Fibroblast of villous mesenchyme (primary cell): ENCODE data around the gene STARD7. TPM values are rescaled to one million over a fixed set of nuclear protein-coding genes. Genes with fewer than 3 reads are reported as not detected.

Experiments
- DNase-seq: peaks from one replicate; pipeline ENCODE4 v3.0.0-alpha.2; 2010; ENCODE audit warnings: low read depth
- H3K4me3 ChIP-seq: 2 replicates; pipeline ENCODE4 v1.5.1; 2011; ENCODE audit warnings: low read depth, mild to moderate bottlenecking, low read length
- total RNA-seq: library from RNA; depleted of rRNA; stranded (reverse); fragments of >200 nt; gene quantifications from 2 replicates; pipeline ENCODE4 v1.2.3, GENCODE V29; 2012
- TF ChIP-seq, protein P1 (sequence below): IDR thresholded peaks from 2 replicates; pipeline ENCODE4 v1.5.1; 2012; ENCODE audit warnings: low read depth, mild to moderate bottlenecking, low read length; ENCODE audit not compliant: insufficient read depth

STARD7 gene
- total RNA-seq, 1 donor = 209 TPM

GRCh38 chr2:96175951-96176350 lies 32.7 kb downstream of the STARD7 start:
- H3K4me3 ChIP-seq = no peak overlapping the region
- TF ChIP-seq, protein P1, sequence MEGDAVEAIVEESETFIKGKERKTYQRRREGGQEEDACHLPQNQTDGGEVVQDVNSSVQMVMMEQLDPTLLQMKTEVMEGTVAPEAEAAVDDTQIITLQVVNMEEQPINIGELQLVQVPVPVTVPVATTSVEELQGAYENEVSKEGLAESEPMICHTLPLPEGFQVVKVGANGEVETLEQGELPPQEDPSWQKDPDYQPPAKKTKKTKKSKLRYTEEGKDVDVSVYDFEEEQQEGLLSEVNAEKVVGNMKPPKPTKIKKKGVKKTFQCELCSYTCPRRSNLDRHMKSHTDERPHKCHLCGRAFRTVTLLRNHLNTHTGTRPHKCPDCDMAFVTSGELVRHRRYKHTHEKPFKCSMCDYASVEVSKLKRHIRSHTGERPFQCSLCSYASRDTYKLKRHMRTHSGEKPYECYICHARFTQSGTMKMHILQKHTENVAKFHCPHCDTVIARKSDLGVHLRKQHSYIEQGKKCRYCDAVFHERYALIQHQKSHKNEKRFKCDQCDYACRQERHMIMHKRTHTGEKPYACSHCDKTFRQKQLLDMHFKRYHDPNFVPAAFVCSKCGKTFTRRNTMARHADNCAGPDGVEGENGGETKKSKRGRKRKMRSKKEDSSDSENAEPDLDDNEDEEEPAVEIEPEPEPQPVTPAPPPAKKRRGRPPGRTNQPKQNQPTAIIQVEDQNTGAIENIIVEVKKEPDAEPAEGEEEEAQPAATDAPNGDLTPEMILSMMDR = no peak
- peak; percentile 23 for DNase-seq

GRCh38 chr2:96174251-96175144 lies 34.1 kb downstream of the STARD7 start:
- TF ChIP-seq, protein P1 = peak; percentile 95
- no peak overlapping the region for H3K4me3 ChIP-seq
- DNase-seq = peak; percentile 57

DNA sequence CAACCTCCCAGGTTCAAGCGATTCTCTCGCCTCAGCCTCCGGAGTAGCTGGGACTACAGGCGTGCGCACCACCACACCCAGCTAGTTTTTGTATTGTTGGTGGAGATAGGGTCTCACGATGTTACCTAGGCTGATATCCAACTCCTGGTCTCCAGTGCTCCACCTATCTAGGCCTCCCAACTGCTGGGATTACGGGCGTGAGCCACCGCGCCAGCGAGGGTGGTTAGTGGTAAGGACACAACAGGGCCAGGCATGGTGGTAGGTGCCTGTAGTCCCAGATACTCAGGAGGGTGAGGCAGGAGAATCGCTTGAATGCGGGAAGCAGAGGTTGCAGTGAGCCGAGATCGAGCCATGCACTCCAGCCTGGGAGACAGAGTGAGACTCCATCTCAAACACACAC lies 36.8 kb downstream of the STARD7 start:
- DNase-seq = no peak
- TF ChIP-seq, protein P1 = no peak
- H3K4me3 ChIP-seq = no peak overlapping the region

GRCh38 chr2:96170626-96171025 lies 38.0 kb downstream of the STARD7 start:
- no peak overlapping the region for H3K4me3 ChIP-seq
- TF ChIP-seq, protein P1 = no peak
- no peak for DNase-seq

- no peak overlapping the region for H3K4me3 ChIP-seq
- DNase-seq = no peak
- TF ChIP-seq, protein P1 = no peak
Observed at GRCh38 chr2:96169868-96170507, 38.6 kb downstream of the STARD7 start.

DNA sequence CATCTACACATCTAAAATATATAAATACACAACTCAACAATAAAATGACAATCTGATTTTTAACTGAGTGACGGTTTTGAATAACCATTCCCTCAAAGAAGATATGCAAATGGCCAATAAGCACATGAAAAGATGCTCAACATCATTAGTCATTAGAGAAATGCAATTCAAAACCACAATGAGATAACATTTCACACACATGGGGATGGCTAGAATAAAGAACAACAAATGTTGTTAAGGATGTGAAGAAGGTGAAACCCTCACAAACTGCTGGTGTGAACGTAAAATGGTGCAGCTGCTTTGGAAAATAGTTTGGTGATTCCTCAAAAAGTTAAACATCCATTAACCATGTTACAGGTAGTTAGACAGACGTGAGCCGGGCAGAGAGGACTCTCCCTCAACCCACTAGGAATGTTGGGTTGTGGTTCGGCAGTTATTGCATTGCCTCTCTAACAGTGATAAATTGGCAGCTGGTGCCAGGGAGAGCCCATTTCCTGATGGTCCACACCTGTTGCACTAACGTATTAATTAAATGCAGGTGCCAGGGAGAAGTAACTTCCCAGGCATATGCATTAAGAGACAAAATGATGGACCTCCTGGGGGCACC lies 41.1 kb downstream of the STARD7 start:
- DNase-seq = no peak
- H3K4me3 ChIP-seq = no peak overlapping the region
- TF ChIP-seq, protein P1 = no peak
